ENCODE measurements around the gene HIGD1A.

HIGD1A gene

GRCh38 chr3:42735615-42736014 lies 68.7 kb downstream of the HIGD1A start:
- no peak for DNase-seq (ENCODE audit: low read depth in 3 of 3)

- DNase-seq (ENCODE audit: low read depth in 3 of 3), result no peak
These were observed 69.3 kb downstream of the HIGD1A start for GRCh38 chr3:42735019-42735418.

GRCh38 chr3:42734263-42734860 lies 69.9 kb downstream of the HIGD1A start:
- DNase-seq (ENCODE audit: low read depth in 3 of 3), result no peak

- no peak for DNase-seq (ENCODE audit: low read depth in 3 of 3)
These were observed 70.6 kb downstream of the HIGD1A start for GRCh38 chr3:42733501-42734262.

Measured in stimulated activated CD4-positive, alpha-beta T cell treated with anti-CD3 and anti-CD28 coated beads, TNF-alpha, amount 100 ng/mL, for 24 hours (primary cell).